GM19351 (cell line): ENCODE measurements around the gene PLK4.
"Not testable (repeated sequence)": the region's sequence is repeated elsewhere in the genome, so short reads cannot be mapped to it uniquely, and the experiment has no call there.

Source experiments
- ATAC-seq: cut with Tn5 transposase; IDR thresholded peaks from one replicate; pipeline ENCODE4 v1.9.1; 2021; ENCODE audit warnings: mild to moderate bottlenecking, moderate library complexity; ENCODE audit not compliant: unreplicated experiment

PLK4 gene

DNA sequence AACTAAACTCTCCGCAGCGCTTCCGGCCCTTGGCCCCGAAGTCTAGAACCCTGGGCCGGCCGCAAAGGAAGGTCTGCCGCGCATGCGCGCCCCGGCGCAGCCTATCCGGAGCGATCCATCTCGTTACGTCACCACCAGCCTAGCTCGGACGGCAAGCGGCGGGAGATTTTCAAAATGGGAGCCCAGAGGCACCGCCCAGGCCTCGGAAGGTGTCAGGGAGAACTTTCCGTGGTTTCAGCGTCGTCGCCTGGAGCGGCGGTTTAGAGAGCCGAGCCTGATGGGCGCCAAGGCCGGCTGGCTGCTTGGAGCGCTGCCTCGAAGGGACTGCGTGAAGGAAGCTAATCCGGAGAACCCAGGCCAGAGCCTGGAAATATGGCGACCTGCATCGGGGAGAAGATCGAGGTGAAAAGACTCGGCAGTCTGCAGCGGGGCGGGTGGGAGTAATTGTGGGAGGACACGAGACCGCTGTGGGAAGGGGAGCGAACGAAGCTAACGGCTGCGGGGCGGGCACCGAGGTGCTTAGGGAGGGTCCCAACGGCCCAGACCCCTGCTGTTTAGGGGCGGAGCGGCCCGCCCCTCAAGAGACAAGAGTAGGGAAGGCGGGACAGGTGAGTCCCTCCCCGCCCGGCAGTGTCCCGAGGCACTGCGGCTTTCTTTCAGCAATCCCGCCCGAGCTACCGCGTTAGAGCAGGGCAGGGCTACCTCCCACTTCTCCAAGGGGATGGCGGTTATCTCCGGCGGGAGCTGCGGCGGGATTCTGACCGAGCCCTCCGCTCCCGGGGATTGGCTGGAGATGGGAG lies at the start of gene PLK4:
Gene PLK4 (plus strand): TSS at position 131 of the 800 bp plus-strand sequence. CDS start 242 bp downstream, at position 373.
- ATAC-seq: peak; percentile 86

DNA sequence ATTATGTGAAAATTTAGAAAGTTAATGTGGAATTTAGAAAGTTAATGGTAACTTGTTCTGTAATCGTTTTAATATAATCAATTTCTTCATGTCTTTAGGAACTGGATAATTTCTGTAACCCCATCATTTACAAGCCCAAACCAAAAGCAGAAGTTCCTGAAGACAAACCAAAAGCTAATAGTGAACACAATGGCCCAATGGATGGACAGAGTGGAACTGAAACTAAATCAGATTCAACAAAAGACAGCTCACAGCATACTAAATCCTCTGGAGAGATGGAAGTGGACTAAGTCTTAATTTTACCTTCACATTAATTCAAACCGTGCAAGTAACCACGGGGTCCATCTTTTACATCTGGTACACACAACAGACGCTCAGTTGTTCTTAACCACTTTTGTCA lies 48.1 kb upstream of the PLK4 start:
- ATAC-seq: peak; percentile 72

DNA sequence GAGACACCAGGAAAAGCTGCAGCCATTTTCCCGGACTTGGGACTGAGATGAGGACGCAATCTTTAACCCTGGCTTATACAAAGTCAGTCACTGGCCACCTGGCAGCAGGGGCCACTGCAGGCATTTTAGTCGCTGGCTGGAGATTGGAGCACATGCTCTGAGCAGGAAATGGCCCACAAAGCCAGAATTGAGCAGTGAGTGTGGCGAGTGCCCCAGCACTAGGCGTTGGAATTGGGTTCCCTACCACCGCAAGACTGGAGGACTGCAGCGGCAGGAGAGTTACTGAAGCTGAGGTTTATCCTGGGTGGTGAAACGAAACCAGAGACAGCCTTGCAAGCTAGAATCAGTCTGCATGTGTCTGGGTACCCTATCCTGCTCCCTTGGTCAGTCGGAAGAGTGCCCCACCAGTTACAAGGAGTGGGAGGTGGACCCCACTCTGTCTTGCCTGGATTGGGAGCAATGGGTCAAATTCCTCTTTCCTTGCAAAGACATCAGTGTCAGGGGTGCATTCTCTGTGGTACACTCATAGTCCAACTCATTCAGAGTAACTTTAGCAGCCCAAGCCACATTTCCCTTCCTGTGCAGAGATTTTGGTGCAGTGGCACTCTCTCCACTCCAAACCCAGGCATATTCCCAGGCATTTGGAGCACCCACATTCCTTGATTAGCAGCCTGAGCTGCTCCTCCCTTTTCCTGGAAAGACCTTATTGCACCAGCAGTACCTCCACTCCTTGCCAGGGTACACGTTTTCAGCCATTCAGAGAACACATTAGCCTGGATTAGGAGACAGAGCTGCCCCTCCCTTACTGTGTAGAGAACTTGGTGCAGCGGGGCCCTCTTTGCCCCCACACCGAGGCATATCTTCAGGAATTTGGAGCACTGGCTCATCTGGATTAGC lies 36.7 kb upstream of the PLK4 start:
- no peak for ATAC-seq

DNA sequence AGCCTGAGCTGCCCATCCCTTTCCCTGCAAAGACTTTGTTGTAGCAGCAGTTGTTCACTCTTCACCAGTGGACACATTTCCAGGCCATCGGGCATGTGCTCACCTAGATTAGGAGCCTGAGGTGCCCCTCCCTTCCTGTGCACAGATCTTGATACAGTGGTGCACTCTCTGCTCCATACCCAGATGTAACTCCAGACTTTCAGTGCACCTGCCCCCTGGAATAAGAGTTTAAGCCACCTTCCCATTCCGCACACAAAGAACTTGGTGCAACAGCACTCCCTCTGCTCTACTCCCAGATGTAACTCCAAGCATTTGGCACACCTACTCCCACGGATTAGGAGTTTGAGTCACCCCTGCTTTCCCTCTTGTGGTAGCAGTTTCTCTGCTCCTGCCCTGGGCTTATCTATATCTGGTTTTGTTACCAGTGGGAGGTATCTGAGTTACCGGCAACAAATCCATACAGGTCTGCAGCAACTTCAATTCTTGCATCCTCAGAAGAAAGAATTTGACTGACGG lies 36.0 kb upstream of the PLK4 start:
- ATAC-seq: no peak

DNA sequence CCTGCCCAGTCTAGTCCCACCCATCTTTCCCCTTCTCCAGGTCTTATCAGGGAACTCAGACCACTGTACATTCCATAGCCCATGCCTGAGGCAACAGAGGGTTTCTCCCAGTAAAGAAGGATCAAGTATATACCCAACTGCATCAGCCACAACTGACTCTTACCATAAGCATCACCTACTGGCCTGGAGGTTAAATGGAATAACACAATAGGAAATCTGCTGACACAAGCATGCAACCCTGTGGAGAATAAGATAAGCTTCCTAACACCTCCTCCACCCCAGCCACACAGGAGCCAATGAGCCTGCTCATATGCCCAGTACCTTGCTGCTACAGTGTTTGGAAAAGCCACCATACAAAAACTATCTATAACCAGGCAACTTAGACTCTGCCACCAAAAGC lies 34.6 kb upstream of the PLK4 start:
- no peak for ATAC-seq

DNA sequence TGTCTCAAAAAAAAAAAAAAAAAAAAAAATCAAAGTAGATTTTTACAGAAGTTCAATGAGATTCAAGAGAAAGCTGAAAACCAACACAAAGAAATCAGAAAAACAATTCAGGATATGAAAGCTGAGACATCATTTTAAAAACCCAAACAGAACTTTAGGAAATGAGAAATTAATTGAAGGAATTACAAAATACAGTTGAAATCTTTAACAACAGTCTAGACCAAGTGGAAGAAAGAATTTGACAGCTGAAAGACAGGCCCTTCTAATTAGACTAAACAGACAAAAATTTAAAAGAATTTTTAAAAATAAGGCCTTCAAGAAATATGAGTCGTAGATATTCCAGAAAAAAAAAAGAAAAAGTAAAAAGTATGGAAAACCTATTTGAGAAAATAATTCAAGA lies 33.9 kb upstream of the PLK4 start:
- ATAC-seq: no peak

DNA sequence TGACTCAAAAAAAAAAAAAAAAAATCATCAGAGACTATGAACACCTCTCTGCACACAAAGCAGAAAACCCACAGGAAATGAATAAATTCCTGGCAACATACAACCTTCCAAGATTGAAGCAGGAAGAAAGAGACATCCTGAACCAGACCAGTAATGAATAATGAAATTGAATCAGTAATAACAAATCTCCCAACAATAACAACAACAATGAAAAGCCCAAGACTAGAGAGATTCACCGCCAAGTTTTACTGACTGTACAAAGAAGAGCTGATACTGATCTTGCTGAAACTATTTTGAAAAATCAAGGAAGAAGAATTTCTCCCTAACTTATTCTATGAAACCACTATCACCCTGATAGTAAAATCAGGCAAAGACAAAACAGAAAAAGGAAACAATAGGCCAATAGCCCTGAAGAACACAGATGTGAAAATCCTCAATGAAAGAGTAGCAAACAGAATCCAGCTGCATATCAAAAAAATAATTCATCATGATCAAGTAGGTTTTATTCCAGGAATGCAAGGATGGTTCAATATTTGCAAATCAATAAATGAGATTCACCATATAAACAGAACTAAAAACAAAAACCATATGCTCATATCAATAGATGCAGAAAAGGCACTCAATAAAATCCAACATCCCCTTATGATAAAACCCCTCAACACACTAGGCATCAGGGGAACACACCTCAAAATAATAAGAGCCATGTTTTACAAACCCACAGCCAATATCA lies 31.0 kb upstream of the PLK4 start:
- ATAC-seq: no peak

DNA sequence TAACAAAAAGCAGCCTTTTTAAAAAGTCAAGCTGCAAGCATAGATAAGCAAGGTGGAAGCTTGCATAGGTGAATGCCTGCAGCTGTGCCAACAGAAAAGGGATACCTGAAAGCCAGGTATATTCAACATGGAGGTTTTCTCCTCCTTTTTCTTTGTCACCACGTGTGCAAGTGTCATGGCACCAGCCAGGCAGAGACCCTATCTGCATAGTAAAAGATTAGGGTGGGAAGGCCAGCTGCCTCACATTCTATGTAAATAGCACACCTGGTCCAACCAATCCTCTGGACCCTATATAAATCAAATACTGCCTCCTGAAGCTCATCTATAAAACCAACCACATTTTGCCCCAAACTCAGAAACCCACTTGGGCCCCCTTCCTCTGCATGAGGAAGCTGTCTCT lies 28.0 kb upstream of the PLK4 start:
- no peak for ATAC-seq

DNA sequence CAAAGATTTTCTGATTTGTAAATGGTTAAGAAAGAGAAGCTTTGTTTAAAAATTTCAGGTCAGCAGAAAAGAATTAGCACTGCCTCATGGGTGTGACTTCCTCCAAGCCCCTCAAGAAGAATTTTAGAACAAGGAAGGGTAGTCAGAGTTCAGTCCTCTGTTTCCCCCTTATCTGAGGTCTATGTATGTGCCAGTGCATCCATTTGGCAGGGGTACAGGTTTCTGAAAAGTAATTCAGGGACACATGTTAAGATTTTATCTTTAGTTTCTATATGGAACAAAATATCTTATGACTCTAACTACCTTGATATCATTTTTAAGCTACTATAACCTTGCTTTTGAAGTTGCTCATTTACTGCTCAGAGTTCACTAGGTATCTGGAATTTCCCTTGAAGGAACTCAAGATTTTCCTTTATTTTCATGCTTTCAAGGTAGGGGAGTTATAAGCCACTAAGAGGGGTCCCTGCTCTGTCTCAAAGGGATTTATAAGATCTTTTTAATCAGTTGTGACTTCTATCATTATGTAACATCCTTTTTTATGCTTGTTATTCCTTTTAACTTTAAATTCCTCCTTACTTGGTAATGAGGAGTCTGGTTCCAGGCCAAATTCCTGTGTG lies 24.4 kb upstream of the PLK4 start:
- peak; percentile 20 for ATAC-seq

DNA sequence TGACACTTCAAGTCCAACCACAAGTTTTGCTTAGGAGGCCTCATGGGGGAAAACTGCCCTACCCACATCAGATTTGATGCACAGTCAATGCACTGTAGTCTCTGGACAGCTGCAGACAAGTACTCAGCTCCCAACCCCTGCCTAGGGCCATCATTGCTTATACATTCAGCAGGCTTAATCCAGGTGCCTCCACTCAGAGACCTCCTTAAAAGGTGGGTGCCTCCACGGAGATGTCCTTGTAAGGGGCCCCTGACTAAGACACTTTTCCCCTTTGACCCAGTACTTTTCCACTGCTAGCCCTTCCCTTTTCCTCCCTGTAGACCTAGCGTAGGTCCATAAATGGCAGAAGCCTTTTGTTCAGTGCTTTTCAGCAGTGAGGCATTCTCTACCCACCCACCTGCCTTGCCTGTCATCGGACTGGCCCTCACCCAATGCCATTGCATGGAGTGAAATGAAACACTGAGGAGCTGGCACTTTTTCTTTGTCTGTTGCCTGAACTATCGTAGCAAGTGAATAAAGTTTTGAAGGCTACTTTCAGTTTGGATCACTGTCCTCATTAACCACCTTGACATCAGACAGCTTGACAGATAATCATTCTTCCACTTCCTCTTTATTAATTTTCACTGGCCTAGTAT lies 23.8 kb upstream of the PLK4 start:
- peak; percentile 84 for ATAC-seq

DNA sequence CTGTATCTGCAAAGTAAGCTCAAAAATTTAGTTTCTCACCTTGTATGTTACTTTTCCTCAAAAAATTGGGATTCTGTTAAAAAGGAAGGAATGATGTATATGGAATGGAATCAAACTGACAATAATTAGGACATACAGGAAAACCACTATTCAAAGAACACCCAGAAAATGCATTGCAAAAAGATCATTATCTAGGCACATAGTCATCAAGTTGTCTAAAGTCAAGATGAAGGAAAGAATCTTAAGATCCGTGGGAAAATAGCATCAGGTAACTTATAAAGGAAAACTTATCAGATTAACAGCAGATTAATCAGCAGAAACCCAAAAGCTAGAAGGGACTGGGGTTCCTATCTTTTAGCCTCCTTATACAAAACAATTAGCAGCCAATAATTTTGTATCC lies 23.1 kb upstream of the PLK4 start:
- ATAC-seq: no peak

DNA sequence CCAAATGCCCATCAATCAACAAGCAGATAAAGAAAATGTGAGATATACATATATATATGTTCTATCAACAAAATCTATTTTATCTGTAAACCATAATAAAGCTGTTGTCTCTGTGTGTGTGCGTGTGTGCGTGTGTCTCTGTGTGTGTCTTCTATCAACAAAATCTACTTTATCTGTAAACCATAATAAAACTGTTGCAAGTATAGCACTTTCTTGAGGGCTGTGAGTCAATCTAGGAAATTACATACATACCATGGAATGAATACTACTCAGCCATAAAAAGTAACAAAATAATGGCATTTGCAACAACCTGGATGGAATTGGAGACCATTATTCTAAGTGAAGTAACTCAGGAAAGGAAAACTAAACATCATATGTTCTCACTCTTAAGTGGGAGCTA lies 12.5 kb upstream of the PLK4 start:
- no peak for ATAC-seq

DNA sequence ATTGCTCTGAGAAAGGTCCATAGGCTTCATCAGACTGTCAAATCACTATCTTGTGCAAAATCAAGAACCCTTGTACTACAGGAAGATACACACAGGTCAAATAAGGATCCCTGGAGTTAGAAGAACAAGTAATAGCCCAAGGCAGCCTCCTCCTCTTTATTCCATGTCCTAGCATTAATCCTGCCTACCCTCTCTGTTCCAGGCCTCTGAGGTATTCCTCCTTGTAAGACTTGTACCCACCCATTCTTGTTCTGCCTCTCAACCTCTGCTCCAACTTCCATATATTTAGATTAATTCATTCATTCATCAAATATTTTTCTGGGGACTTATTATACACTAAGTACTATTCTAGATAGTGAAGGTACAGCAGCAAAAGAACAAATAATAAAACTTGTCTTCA lies 10.4 kb upstream of the PLK4 start:
- no peak for ATAC-seq

DNA sequence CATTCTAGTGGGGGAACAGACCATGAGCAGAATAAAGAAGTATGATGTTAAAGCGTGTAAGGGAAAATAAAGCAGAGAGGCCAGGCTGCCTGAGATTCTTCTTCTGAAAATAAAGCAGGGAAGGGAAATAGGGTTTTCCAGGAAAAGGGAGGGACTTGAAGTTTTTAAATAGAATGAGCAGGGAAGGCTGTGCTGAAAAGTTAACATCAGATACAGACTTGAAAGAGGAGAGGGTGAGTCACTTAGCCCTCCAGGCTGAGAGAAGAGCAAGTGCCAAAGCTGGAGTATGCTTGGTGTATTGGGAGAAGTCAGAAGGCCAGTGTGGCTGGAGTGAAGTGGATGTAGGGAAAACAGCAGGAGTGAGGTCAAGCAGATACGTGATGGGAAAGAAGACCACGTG lies 10.0 kb upstream of the PLK4 start:
- ATAC-seq: no peak

DNA sequence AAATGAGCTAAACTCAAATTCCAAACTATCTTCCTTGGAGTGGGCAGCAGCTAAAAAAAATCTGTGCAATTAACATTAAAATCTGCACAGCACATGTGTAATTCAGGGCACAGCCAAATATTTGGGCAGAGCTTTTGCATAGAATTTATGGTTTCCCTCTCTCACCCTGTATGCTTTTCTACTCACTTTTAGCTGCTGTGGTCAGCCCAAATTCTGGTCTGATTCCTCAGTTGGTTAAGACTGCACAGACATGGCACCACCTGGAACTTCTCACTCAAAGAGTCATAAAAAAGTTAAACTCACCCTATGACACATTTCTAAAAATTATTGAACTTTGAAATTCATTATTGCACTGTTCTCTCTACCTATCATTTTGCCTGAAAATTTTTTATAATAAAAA lies 4.9 kb upstream of the PLK4 start:
- ATAC-seq: no peak

DNA sequence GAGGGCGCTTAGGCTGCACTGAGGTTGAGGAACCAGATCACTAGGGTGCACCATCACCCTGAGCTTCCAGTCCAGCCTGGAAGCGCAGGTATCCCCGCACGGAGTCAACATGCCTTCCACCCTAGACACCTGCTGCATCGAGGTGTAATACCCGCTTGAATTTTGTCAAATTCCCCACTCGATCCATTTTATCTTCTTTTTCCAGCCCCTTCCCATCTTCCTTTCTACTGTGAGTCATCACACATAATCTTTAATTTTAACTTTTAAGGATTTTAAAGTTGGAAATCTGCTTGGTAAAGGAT lies 821 bp downstream of the PLK4 start:
- ATAC-seq: peak; percentile 37

DNA sequence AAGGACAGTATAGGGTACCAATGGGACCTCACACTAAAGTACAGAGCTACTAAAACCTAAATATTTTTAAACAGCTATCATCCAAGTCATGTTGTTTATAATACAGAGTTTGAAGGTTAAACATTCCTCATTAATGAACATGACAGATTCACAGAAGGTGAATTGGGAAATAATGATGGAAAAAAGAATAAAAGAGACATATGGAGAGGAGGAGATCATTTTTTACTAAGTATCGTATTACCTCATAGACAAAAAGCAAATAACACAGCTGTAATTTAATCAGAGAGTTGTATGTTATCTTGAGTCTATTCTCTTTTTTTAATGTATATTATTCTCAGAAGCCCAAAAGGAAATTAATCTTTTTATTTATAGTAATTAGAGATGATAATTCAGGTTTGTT lies 7.9 kb downstream of the PLK4 start:
- no peak for ATAC-seq

DNA sequence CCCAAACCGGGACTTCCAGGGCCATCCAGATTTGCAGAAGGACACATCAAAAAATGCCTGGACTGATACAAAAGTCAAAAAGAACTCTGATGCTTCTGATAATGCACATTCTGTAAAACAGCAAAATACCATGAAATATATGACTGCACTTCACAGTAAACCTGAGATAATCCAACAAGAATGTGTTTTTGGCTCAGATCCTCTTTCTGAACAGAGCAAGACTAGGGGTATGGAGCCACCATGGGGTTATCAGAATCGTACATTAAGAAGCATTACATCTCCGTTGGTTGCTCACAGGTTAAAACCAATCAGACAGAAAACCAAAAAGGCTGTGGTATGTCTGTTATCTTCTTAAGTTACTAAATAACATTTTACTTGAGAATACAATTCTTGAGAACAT lies 9.2 kb downstream of the PLK4 start:
- ATAC-seq: peak; percentile 50

DNA sequence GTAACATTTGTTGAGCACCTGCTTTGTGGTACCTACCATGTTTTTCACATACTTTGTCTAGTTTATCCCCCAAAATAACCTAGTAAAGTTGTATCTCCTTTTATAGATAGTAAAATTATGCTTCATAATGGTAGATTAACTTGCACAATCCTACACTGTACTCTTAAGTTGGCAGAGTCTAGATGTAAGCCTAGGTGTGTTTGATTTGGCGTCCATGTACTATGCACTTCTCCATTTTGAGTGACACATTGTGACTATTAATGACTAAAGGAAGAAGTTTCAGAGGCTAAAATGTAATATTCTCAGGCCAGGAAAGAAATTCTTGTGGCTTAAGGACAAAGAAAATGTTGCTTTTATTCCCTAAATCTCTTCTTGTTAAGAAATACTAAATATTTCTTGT lies 15.4 kb downstream of the PLK4 start:
- no peak for ATAC-seq

DNA sequence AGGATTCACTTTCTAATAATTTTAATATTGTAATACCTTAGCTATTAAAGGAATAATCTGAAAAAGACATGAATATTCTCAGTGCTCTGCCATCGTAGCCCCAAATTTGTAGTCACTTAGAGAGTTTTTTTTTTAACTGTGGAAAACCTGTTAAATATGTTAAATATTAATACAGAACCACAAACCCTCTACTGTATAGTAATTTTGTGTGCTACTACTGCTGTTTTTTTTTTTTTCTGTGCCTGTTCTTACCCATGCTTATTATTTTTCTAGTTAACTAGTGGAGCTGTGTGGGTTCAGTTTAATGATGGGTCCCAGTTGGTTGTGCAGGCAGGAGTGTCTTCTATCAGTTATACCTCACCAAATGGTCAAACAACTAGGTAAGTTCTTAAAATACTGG lies 15.8 kb downstream of the PLK4 start:
- no peak for ATAC-seq

DNA sequence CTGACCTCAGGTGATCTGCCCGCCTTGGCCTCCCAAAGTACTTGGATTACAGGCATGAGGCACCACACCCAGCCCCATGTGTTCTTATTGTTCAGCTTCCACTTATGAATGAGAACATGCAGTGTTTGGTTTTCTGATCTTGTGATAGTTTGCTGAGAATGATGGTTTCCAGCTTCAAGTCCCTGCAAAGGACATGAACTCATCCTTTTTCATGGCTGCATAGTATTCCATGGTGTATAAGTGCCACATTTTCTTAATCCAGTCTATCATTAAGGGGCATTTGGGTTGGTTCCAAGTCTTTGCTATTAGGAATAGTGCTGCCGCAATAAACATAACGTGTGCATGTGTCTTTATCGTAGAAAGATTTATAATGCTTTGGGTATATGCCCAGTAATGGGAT lies 19.0 kb downstream of the PLK4 start:
- not testable (repeated sequence) for ATAC-seq
